Fibroblast of skin of left quadriceps (primary cell): ENCODE measurements around the gene CFL1.
"Not testable (repeated sequence)": the region's sequence is repeated elsewhere in the genome, so short reads cannot be mapped to it uniquely, and the experiment has no call there.

Experiments
- DNase-seq, 2 experiments: peaks; one replicate each; pipeline ENCODE4 v3.0.0-alpha.2; 2013; ENCODE audit warnings: low read depth in 2 of 2

The CFL1 gene

DNA sequence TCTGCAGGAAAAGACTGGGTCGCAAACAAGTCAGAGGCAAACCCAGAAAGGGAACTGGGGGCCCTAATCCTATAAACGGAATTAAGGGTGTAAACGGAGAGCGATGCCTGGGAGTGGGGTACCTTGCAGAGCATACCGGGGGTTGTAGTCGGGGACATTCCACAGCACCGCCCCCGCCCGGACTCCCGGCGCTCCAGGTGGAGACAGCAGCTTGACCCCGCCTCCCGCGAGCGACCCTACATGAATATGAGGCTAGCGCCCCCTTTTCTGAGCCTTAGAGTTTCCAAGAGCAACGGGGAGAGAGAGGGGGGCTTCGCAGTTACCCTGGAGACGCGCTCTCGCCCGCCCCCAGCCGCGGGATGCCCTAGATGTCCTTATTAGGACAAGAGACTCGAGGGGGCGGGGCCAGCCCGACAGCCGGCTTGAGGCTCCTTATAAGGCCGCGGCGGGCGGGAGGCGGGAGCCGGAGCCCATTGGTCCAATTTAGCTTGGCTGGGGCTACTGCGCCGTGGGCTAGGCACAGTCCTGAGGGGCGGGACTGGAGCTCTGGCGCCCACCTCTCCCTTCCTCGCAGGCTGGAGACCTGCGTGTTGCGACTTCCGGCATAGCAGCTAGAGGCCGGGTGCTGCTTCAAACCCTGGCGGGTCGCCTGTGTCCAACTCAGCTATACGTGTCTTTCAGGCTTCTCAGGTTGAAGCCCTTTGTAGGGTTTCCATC lies 1.3 kb upstream of the CFL1 start:
- peak; percentile 99 for DNase-seq

DNA sequence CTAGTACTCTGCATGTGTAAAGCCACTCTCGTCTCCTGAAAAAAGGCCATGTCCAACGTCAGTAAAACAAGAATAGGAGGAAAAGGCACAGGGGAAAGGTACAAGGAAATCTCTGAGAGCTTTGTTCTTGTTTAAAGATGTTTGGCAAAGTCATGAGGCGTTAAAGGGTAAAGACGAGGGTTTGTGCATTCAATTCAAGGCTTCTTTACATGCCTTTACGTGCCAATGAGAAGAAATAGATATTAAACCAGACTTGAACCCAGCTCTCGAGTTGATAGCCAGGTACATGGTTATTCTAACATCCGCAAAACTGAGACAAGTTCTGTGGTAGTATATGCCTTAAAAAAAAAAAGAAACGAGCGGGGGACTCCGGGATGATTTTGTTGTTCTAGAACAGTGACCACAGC lies 704 bp upstream of the CFL1 start:
- DNase-seq = no peak

GRCh38 chr11:65857500-65857852 lies 504 bp downstream of the CFL1 start:
- no peak for DNase-seq

GRCh38 chr11:65856689-65857499 lies 1.1 kb downstream of the CFL1 start:
- no peak for DNase-seq

- no peak for DNase-seq
Observed at GRCh38 chr11:65855927-65856363, 2.0 kb downstream of the CFL1 start.

GRCh38 chr11:65854852-65855837 lies 2.8 kb downstream of the CFL1 start:
- no peak for DNase-seq

DNA sequence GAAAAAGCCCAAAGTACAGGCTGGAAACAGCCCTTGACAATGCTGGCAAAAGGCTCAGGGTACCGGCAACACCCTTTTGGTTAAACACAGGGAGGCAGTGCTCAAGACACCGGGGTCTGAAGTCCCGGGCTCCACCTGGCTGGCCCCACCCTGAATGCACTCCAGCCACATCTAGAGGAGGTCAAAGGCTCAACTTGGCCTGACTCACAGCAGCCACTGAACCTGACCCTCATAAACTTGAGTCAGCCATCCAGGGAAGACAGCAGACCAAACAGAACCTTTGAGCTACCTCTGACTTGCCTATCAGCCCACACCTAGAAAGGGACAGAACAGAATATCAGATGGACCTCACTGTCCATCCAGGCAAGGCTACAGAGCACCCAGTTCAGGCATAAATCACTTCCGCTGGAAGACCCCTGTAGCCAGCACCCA lies 3.8 kb downstream of the CFL1 start:
- DNase-seq = no peak

DNA sequence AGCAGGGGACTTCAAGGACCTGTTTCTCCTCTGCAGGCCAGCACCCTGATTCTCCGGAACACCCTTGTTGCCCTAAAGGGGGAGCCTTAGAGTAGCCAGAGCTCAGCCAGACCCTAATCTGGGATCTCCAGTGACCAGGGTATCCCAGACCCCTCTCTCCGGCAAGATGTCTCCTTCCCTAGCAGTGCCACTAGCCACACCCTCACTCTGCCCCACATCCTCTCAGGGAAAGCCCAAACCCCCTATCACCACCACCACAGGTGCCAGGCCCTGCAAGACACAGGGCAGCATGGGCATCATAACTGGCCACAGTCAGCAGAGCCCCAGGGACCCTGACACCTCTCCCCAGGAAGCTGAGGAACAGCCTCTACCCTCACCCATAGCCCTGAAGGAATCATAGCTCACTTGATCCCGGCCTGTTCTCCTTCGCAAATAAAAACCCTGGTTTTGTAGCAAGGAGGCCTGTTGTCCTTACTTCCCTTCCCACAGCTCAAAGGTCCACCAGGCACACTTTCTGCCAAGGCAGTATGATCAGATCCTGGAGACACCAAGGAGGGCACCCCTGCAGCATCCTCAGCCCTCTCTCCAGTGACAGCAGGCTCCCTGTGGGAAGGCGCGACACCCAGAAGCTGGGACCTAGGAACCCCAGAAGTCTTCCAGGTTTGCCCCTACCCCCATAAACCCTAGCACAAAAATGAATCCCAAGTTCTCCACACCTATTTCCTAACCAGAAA lies 4.6 kb downstream of the CFL1 start:
- DNase-seq = no peak

DNA sequence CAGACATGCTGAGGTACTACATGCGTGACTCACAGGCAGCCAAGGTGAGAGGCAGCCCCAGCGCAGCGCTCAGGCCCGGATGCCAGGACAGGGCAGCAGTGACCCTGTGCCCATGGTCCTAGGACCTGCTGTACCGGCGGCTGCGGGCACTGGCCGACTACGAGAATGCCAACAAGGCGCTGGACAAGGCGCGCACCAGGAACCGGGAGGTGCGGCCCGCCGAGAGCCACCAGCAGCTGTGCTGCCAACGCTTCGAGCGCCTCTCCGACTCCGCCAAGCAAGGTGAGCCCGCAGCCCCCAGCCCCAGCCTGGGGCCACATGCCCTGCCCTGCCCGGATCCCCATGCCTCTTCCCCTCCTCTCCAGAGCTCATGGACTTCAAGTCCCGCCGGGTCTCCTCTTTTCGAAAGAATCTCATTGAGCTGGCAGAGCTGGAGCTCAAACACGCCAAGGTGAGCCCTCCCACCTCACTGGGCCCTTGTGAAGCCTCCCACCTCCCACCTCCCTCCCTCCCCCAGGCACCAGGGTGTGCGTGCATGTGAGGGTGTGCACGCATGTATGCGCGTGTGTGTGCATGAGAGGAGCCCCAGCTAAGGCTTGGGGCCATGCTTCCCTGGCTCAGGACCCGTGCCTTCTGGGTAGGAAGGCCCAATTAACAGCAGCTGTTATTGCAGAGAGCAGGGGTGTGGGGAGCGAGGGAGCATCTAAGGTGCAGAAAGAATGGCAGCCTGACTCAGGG lies 5.3 kb downstream of the CFL1 start:
- DNase-seq = no peak

DNA sequence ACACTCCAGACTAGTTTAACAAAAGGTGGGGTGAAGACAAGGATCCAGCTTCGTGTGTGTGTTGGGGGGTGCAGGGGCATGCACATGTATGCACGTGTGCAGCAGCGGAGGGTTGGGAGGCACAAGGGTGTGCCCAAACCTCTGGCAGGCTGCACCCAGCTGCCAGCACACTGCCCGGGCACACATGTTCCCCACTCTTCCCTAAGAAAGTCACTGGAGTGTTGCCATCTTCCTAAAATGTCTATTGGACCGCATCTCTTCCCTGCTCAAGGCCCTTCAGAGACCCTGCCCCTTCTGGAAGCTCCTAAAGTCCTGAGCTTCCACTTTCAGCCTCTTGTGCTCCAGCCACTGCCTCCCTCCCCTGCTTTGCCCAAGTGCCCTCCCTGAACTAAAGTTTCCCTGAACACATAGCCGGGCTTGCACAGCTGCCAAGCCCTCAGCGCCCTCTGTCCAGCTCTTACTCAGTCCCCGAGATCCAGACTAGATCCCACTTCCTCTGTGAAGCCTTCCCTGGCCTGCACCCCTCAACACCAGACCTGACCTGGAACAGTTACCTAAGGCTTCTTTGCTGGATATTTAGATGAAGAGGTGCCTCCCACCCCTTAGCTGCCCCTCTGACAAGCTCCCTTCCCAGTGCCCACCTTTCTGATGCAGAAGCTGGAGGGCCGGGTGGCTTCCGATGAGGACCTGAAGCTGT lies 6.0 kb downstream of the CFL1 start:
- no peak for DNase-seq

- no peak for DNase-seq
Observed at GRCh38 chr11:65851083-65851579, 6.8 kb downstream of the CFL1 start.

- no peak for DNase-seq
Observed at GRCh38 chr11:65850217-65851082, 7.5 kb downstream of the CFL1 start.

DNA sequence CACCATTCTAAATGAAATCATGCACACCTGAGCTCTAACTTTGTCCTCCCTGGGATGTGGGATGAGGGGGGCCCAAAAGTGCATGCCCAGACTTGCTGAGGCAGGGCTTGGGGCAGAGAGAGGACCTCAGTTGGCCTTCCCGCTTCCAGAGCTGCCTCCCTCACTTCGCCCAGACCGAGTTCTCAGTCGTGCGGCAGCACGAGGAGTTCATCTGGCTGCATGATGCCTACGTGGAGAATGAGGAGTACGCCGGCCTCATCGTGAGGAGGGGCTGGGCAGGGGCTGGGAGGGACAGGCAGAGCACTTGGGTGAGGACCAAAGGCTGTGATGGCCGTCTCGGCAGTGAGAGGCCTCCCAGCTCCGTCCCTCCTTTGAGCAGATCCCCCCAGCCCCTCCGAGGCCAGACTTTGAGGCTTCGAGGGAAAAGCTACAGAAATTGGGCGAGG lies 8.2 kb downstream of the CFL1 start:
- no peak for DNase-seq

DNA sequence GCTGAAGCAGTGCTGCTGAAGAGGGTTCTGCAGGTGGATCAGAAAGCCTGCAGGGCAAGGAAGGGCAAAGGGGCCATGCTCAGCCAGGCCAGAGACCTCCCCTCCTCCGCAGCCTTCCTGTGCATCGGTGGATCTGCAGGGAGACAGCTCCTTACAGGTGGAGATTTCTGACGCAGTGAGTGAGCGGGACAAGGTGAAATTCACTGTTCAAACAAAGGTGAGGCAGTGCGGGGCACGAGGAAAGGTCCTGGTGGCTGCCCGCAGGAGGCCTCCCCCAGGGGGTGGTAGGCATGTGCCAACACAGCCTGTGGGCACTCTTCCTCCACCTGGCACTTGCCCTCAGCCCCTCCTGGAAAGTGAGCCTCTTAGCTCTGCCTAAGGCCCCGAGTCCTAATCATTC lies 8.6 kb downstream of the CFL1 start:
- DNase-seq = no peak

- DNase-seq = not testable (repeated sequence)
Observed at GRCh38 chr11:65848693-65849092, 9.3 kb downstream of the CFL1 start.

DNA sequence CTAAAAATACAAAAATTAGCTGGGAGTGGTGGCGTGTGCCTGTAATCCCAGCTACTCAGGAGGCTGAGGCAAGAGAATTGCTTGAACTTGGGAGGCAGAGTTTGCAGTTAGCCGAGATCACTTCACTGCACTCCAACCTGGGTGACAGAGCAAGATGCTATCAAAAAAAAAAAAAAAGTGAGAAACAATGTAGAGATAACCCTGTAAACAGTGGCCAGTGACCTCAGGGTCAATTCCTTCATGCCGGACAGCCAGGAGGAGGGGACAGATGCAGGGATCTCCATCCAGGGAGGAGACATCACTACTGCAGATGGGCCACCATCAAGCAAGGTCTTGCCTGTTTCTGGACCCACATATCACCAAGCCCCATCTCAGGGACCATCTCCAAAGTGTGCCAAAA lies 10.2 kb downstream of the CFL1 start:
- no peak for DNase-seq

DNA sequence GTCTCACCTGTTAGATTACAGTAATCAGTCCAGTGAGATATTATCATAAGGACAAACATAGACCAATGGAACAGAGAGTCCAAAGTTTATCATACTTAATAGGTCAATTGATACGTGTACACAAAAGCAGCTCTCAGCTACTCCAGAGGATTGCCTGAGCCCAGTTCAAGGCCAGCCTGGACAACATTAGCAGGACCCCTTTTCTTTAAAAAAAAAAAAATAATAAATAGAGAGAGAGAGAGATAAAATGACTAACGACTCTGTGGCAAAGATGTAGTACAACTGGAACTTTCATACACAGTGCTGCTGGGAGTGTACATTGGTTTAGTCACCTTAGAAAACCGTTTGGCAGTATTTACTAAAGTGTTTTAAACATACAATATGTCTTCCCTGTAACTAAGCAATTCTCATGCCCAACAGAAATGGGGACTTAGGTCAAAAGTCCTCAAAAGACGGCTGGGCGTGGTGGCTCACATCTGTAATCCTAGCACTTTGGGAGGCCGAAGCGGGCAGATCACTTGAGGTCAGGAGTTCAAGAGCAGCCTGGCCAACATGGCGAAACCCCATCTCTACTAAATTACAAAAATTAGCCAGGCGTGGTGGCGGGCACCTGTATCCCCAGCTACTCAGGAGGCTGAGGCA lies 13.6 kb downstream of the CFL1 start:
- DNase-seq = no peak

- no peak for DNase-seq
Observed at GRCh38 chr11:65843811-65844210, 14.2 kb downstream of the CFL1 start.
